NCI-H2029 (cell line): ENCODE measurements around the gene PTGR3.
"Not testable (repeated sequence)": the region's sequence is repeated elsewhere in the genome, so short reads cannot be mapped to it uniquely, and the experiment has no call there.

Experiments used
- DNase-seq: peaks from one replicate; lab custom pipeline; 2025; lab: John Stamatoyannopoulos, UW

The PTGR3 gene

DNA sequence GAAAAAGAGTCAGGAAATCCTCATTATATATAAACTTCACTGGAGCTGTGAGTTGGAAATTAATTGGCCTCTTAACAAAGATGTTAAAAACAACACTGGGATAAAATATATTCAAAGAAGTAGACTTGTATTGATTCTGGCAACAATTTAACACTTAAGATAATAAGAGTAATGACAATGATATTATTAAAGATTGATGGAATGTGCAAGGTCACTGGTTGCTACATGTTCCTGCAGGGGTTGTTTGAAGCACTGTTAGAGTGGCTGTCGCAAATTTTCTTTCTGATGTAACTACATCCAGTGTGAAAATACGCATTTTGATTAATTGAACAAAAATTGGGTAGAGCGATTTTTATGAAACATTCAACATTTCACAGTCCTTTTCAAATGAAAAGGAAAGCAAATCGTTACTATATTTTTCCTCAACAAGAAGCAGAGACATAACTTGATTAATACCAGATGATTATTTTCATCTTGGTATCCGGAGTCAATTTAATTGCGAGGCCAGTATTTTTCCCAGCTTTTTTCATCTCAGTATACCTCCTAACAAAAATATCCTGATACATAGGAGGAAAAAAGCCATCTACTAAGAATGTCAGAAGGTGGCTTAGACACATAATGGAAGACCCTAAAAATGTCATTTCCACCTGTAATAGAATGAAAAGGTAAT lies 6.1 kb downstream of the PTGR3 start:
- DNase-seq: no peak

DNA sequence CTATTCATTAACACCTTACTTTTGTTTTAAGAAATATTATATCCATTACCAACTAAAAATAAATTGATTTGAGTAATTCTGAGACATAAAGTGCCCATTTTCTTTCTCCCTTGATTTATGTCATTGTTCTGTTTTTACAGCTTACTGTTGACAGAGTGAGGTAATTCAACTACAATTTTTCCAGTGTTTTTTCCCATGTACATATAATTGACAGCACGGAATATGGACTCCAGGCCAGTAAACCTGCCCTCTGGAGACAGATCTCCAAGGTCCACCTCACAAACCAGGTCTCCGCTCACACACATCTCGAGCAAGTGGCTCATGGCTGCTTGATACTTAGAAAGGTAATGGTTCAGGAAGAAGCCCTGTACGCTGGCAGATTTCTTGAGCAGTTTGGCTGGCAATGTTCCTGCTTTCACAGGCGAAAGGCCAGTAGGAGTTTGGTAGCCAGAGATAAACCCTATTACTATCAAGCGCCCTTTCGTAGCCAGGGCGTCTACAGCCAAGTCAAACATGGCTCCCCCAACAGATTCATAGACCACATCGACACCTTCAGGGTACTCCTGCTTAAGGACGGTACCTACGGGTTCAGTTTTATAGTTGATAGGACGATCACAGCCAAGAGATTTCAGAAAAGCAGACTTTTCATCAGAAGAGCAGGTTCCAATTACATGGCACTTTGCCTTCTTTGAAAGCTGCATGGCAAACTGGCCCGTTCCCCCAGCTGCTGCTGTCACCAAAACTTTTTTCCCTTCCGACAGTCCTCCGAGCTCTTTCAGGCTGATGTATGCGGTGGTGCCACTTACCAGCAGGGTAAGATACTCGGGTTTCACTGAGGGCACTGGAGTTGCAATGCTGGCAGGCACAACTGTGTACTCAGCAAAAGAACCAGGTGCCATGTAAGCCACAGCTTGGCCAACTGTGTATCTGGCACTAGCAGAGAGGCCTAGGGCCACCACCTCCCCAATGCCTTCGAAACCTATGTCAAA lies 7.4 kb downstream of the PTGR3 start:
- DNase-seq: peak; percentile 77

DNA sequence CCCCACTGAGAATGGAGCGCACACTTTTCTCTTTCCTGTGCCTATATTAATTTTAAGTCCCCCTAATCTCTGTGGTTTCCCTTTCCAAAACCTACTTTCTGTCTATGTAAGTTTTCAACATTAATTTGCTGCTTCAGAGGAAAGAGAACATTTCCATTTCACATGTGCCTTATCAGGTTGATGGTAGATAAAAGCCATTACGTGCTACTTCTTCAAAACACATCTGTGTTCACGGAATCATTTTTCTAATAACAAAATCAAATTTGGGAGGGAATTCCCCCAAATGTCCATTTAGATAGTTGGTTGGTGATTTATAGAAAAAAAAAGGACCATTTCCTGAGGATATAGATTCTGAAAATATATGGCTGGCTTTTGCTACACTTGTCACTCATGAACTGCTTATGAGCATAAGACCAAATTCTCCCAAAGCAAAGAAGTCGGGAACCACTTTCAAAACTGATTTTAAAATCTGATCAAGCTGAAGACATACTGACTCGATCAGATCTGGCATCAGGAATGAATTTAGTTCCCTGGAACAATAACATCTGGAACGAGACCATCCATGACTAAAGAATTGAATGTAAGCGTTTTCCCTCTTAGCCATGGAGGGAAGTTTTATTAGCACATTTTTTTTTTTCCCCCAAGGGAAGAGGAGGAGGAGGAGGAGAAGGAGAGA lies 8.2 kb downstream of the PTGR3 start:
- DNase-seq: no peak

DNA sequence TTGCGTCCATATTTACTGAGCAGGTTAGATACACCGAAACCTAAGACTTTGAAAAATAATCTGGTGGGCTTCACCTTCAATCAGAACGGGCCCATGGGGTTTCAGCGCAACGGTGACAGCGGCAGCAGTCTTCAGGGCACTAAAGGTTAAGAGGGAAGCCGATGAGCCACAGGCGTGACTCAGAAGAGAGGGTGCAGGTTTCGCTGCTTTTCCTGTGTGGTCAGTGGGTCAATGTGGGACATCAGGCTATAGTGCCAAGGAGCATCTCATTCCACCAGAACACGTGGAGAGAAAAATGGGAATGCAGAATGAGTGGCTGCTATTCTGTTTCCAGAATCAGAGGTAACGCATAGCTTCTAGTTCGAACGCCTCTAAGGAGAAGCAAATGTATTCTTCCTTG lies 8.9 kb downstream of the PTGR3 start:
- DNase-seq: no peak

DNA sequence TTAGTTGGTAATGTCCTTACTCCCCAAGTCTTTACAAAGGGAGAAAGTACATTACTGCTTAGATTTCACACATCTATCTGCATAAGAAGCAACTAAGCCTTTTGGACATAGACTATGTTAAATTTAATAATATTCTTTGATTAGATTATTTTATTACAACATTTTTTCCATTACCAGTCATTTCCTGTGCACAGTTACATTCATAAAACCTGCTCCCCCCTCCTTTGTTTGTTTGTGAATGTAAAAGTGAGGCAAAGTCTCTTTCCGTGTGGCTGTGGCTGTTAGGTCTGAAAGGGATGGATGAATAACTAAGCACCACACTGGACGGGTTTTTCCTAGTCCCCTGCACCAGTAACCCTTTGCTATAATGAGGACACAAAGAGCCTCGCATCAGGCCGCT lies 9.6 kb downstream of the PTGR3 start:
- DNase-seq: no peak

DNA sequence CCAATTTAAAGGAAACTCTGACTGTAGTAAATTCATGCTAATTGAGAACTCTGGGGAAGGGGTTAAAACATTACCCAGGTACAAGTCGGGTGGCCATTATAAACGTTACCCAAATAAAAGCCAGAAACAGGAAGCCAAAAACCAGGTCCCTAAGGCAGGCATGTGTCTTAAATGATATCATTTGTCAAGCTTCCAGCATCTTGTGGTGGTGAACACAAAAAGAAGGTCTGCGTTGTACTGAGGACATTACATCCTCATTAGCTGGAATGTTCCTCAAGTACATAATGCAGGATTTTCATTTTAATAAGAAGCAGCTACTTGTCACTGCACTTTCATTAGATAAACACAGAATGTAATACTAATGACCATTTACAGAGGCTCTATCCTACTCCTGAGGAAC lies 10.9 kb downstream of the PTGR3 start:
- no peak for DNase-seq

DNA sequence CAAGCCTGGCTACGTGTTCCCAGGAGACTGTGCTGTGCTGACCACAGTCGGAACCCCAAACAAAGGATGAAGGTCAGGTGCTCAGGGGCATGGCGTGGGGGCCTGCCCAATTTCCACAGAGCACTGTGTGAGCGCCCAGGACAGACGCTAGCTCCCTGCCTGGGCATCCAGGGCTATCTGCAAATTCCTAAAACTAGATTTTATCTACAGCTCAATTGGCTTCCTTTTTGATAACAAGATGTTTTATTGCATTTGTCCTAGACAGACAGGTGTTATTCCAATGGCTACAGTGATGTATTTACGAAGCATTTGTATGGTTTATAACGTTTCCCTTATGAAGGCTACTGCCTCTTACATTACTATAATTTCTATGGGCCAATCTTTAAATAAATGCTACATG lies 16.0 kb downstream of the PTGR3 start:
- DNase-seq: no peak

DNA sequence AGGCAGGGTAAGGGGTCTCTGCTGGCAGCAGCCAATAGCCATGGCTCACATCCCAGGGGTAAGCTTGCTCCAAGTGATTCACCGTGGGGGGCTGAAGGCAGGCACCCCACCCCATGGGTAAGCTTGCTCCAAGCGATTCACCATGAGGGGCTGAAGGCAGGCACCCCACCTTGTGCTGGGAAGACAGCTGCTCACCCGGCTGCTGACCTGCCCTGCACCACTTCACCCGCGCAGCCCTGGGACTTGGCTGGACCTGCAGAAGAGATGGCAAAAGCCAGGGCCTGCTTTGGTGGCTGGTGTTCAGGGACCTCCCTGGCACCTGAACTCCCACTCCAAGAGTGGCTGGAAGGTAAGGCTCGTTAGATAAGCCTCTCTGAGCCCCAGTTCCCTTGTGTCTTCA lies 19.2 kb downstream of the PTGR3 start:
- no peak for DNase-seq

DNA sequence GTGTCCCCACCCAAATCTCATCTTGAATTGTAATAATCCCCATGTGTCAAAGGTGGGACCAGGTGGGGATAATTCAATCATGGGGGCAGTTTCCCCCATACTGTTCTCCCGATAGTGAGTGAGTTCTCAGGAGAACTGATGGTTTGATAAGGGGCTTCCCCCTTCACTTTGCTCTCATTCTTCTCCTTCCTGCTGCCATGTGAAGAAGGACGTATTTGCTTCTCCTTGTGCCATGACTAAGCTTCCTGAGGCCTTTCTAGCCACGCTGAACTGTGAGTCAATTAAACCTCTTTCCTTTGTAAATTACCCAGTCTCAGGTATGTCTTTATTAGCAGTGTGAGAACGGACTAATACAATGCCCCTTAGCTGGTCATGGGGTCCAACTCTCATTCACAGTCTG lies 21.2 kb downstream of the PTGR3 start:
- not testable (repeated sequence) for DNase-seq

DNA sequence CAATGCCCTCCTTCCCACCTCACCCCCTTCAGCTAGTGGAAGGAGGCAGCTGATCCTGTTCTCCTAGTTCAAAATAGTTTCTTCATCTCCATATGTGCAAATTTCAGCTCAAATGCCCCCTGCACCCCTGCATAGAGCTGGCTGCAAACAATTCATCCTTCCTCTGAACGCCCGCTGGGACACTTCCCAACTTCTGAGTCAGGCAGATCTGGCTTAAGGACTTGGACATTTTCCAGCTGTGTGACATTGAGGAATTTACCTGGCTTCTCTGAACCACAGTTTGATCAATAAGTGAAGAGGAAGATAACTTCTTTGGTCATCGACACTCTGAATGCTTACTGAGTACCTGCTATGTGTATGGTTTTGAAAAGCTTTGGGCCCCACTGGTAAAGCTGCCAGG lies 23.5 kb downstream of the PTGR3 start:
- DNase-seq: no peak

DNA sequence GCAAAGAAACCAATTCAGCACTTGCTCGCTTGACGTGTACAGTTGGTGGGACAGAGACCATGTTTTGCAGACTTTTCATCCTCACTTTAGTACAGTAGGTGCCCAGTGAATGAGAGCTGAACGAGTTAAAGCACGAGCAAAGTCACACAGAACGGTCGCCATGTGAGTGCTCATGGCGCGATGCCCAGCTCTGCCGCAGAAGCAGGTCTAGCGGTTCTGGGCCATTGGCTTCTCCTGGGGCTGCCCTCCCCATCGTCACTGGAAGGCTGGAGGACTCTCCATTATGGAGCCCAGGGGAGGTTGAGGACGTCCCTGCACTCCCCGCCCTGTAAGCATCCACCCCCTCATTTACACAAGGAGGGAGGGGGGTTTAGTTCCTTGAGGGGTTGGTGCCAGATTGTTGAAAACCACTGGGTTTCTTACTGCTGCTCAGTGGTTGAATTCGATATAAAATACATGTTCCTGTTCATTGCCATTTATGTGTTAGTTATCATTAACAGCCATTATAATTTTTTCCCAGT lies 24.9 kb downstream of the PTGR3 start:
- DNase-seq: peak; percentile 21

DNA sequence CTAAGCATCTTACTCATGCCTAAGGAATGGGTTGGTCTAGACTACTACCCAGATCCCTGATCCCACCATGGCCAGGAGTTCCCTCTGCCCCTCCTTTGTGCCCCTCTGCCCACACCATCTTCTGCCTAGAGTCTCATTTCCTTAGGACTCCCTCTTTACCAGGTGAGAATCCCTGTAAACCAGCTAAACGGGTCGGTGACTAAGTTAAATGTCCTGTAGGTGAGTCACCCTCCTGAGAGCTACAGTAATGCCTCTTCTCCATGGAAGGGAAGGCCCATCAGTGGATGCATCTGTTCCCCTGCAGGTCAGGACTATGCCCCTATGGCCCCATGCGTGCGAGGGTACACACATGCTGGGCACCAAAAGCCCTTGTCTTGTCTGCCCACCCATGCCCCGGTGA lies 25.4 kb downstream of the PTGR3 start:
- no peak for DNase-seq

DNA sequence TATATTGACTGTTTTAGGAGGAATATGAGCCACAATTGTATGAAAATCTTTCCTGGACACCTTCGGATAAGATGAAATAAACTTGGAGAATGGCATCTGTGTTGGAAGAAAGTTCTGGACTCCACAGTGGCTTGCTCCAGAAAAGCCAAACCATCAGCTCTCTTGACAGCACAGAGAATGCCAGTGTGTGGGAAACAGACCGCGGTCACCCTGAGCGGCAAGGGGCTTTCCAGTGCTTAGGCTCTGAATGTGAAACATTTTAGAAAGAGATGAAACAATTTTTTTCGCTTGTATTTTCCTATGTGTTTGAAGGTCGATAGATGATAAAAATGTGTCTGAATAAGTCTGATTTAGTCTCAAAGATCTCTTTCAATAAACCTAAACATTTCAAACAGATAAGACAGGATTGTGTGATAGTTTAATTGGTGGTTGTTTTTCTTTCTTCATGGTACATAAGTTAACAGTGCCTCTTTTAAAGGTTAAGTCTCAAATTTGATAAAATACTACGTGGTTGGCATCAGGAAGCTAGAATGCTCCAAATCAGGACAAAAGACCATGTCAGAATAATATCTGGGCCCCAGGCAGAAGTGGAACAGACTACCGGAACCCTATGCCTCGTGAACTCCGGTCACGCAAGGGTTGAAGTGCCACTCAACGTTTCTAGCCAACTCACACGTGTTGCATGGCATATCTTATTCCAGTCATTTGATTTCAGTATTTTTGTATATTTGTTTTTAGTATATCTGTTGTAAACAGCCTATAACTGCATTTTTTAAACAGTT lies 28.9 kb downstream of the PTGR3 start:
- no peak for DNase-seq

DNA sequence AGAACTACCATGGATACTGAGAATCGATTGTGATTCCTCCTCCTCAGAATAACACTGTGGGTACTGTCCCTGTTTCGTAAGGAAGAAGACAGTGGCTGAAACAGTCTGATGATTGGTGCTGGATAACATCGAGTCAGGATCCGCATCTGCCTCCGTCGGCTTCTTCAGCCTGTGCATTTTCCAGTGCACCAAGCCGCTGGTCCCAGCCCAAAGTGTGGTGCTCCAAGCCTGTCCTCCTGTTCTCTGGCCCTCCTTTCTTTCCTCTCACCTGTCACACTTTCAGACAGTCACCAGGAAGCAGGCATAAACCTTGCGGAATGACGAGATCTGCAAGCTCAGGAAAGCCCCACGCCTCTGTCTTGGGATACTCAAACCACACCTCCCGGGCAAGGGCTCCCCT lies 30.6 kb downstream of the PTGR3 start:
- DNase-seq: no peak

DNA sequence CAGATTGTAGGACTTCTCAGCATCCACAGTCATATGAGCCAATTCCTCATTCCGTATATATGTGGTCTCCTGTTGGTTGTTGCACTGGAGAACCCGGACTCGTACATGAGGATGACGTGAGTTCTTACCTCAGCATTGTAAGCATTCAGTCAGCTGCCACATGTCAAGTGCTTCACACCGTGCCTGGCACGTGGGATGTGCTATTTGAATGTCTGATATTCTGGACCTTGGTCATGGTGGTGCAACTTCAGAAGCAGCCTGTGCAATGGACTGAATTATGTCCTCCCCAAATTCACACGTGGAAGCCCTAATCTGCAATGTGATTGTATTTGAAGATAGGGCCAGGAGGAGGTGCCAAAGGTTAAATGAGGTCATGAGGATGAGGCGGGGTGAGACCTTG lies 32.1 kb downstream of the PTGR3 start:
- no peak for DNase-seq

DNA sequence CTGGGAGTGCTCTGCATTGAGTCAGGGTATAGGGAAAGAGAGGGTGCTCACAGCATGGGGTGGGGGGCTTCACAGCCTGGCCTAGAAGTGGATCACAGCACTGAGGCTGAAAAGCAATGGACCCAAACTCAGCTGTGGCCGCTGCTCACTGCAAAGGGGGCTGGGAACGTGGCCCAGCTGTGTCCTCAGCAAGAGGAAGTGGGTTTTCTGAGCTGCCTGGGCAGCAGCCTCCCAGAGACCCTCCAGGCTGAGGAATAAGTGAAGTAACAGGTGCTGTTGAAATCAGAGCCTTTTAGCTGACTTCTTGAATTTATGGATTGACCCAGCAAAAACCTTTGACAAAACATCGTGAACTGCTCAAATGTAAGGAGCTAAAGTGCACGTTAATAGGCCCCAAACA lies 35.2 kb downstream of the PTGR3 start:
- no peak for DNase-seq

DNA sequence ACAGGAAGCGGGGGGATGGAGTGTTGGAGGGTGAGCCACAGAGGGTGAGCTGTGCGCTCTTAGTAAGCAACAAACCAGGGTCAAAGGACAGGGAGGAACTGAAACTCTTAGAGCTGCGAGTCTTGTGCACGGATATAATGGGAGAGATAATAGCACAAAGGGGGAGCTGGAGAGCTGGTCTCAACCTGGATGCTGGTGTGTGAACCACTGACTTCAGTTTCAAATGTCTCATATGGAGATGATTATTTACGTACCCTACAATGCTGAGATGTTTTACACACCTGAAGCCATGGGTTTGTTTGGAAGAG lies 35.9 kb downstream of the PTGR3 start:
- no peak for DNase-seq

DNA sequence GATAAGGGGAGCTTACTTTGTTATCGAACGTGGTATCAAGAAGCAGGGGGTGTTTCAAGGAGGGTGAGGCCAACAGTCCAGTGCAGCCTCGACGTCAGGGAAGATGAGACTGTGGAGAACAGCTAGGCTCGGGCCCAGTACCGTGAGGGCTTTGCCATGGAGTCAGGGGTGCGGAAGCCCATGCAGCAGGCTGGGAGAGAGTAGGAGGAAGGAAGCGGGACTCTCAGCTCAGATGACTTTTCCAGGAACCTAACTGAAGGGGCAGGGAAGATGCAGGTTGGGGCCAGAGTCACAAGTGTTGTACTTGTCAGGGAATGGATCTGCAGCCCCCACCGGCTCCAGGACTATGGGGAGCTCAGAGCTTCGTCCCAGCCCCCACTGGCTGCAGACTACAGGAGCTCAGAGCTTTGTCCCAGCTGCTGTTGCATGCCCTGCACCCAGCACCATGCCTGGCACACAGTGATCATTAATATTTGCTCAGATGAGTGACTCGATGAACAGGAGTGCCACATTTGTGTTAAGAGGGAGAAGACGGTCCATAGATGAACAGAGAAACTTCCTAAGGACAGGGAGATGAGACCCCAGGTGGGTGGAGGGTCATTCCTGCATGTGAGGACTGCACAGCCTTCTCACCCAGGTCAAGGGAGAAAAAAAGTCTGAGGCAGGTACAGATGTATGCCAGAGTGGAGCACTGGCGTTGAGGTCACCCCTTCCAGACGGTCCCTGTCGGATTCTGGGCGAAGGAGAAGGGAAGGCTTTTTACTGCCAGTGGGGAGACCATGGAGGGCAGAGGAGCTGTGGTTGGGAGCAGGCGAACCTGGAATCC lies 36.4 kb downstream of the PTGR3 start:
- DNase-seq: no peak

DNA sequence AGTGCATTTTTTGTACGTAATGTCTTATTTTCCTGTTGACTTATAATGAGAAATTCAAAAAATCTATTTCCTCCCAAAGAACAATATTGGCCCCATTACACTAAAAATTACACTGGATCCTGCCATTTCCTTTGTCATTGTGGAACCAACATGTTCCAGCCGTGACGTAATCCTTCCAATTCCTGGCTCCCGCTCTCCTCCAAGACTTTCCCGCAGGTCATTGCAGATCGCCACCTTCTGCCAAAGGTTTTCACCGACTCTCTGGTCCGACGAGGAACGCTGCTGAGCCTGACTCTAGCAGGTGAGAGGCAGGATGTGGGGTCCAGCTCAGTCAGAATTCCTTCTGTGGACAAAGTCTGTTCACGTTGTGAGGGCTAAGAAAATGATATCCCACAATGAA lies 38.0 kb downstream of the PTGR3 start:
- DNase-seq: no peak

DNA sequence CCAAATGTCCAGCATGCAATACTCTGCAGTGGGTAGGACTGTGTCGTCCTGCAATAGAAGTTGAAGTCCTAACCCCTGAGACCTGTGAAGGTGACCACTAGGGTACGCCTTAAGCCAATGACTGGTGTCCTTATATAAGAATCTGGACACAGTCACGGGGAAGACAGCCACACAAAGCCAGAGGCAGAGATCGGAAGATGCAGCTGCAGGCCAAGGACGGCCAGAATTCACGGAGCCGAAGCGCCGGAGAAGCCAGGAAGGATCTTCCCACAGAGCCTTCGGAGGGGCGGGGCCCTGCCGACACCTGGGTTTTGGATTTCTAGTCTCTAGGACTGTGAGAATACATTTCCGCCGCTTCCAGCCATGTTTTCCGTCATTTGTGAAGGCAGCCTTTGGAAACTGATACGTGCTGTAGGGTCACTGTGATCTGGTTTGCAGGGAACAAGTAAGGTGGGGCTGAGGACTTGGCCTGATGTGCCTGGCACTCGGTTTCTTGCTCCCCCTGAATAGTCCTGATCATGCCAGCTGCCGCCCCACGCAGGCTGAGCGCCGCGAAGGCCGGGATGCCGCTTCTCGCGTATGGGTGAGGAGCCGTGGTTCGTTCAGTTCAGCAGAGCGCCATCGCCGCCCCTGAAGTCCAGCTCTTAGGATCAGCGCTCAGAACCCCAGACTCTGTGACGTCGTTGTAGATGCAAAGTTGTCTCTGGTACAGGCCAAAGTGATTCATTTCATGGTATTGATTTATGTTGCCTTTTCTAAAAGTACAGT lies 38.7 kb downstream of the PTGR3 start:
- no peak for DNase-seq
